Peyer's patch (tissue), 4 donors: ENCODE results near the gene STK32C.
"Not testable (repeated sequence)": the region's sequence is repeated elsewhere in the genome, so short reads cannot be mapped to it uniquely, and the experiment has no call there.

Experiments used
- POLR2A ChIP-seq, 2 donors: fragments of 450-650 bp; IDR thresholded peaks; one replicate each; pipeline ENCODE4 v1.5.1; 2017; ENCODE audit warnings: antibody characterized with exemption in 2 of 2, mild to moderate bottlenecking in 2 of 2, moderate library complexity in 2 of 2
- TF ChIP-seq, protein P1 (sequence below), 6 experiments: fragments of 450-650 bp in 4 of 6; fragments of 200-600 bp in 2 of 6; sonication (generic) in 1 of 6; IDR thresholded peaks; one replicate each; pipeline ENCODE4 v1.5.1; 2017 to 2019; ENCODE audit warnings: antibody characterized with exemption in 6 of 6, mild to moderate bottlenecking in 3 of 6, moderate library complexity in 1 of 6

DNA sequence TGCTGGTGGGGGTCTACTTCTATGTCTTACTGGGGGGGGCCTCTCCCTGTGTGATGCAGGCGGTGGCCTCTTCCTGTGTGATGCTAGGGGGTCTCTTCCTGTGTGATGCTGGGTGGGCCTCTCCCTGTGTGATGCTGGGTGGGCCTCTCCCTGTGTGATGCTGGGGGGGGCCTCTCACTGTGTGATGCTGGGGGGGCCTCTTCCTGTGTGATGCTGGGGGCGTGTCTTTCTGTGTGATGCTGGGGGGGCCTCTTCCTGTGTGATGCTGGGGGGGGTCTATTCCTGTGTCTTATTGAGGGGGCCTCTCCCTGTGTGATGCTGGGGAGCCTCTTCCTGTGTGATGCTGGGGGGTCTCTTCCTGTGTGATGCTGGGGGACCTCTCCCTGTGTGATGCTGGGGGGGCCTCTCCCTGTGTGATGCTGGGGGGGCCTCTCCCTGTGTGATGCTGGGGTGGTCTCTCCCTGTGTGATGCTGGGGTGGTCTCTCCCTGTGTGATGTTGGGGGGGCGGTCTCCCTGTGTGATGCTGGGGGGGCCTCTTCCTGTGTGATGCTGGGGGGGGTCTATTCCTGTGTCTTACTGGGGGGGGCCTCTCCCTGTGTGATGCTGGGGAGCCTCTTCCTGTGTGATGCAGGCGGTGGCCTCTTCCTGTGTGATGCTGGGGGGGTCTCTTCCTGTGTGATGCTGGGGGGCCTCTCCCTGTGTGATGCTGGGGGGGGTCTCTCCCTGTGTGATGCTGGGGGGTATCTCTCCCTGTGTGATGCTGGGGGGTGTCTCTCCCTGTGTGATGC lies 146.7 kb downstream of the STK32C start:
- TF ChIP-seq, protein P1, sequence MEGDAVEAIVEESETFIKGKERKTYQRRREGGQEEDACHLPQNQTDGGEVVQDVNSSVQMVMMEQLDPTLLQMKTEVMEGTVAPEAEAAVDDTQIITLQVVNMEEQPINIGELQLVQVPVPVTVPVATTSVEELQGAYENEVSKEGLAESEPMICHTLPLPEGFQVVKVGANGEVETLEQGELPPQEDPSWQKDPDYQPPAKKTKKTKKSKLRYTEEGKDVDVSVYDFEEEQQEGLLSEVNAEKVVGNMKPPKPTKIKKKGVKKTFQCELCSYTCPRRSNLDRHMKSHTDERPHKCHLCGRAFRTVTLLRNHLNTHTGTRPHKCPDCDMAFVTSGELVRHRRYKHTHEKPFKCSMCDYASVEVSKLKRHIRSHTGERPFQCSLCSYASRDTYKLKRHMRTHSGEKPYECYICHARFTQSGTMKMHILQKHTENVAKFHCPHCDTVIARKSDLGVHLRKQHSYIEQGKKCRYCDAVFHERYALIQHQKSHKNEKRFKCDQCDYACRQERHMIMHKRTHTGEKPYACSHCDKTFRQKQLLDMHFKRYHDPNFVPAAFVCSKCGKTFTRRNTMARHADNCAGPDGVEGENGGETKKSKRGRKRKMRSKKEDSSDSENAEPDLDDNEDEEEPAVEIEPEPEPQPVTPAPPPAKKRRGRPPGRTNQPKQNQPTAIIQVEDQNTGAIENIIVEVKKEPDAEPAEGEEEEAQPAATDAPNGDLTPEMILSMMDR (IDR thresholded peaks at IDR 0.05): not testable (repeated sequence)
- TF ChIP-seq POLR2A (IDR thresholded peaks at IDR 0.05): not testable (repeated sequence)
